T1000 (cell line): Measurements from ENCODE around the gene COL23A1.

Source experiments
- DNase-seq: peaks from one replicate; lab custom pipeline; 2025; ENCODE audit warnings: mixed read lengths; lab: John Stamatoyannopoulos, UW

The COL23A1 gene

GRCh38 chr5:178339272-178339671, 250.9 kb downstream of the COL23A1 start:
- DNase-seq = no peak

GRCh38 chr5:178338750-178339144, 251.4 kb downstream of the COL23A1 start:
- DNase-seq = no peak

GRCh38 chr5:178338126-178338749, 252.0 kb downstream of the COL23A1 start:
- no peak for DNase-seq

GRCh38 chr5:178337334-178337741, 252.9 kb downstream of the COL23A1 start:
- DNase-seq = no peak

GRCh38 chr5:178336889-178337288, 253.3 kb downstream of the COL23A1 start:
- no peak for DNase-seq

GRCh38 chr5:178335302-178336030, 254.7 kb downstream of the COL23A1 start:
- DNase-seq = no peak

- no peak for DNase-seq
Measured at GRCh38 chr5:178334861-178335260, 255.3 kb downstream of the COL23A1 start.

- DNase-seq = no peak
Measured at GRCh38 chr5:178333821-178334481, 256.2 kb downstream of the COL23A1 start.

- no peak for DNase-seq
Measured at GRCh38 chr5:178332210-178332641, 258.0 kb downstream of the COL23A1 start.

- no peak for DNase-seq
Measured at GRCh38 chr5:178331491-178331996, 258.6 kb downstream of the COL23A1 start.

- DNase-seq = no peak
Measured at GRCh38 chr5:178330791-178331404, 259.3 kb downstream of the COL23A1 start.

- no peak for DNase-seq
Measured at GRCh38 chr5:178328826-178329730, 261.1 kb downstream of the COL23A1 start.

- DNase-seq = no peak
Measured at GRCh38 chr5:178327931-178328711, 262.1 kb downstream of the COL23A1 start.

- DNase-seq = no peak
Measured at GRCh38 chr5:178327446-178327845, 262.7 kb downstream of the COL23A1 start.

GRCh38 chr5:178326374-178326715, 263.8 kb downstream of the COL23A1 start:
- DNase-seq = no peak

GRCh38 chr5:178325679-178326373, 264.4 kb downstream of the COL23A1 start:
- DNase-seq = no peak

GRCh38 chr5:178325311-178325678, 264.9 kb downstream of the COL23A1 start:
- DNase-seq = no peak

GRCh38 chr5:178324481-178325310, 265.5 kb downstream of the COL23A1 start:
- DNase-seq = no peak

- no peak for DNase-seq
Measured at GRCh38 chr5:178323961-178324360, 266.2 kb downstream of the COL23A1 start.
